HG03571 (cell line): Measurements from ENCODE around the gene IGFBP4.

Experiments used
- ATAC-seq: cut with Tn5 transposase; IDR thresholded peaks from one replicate; pipeline ENCODE4 v1.9.1; 2021; ENCODE audit not compliant: unreplicated experiment

IGFBP4 gene

DNA sequence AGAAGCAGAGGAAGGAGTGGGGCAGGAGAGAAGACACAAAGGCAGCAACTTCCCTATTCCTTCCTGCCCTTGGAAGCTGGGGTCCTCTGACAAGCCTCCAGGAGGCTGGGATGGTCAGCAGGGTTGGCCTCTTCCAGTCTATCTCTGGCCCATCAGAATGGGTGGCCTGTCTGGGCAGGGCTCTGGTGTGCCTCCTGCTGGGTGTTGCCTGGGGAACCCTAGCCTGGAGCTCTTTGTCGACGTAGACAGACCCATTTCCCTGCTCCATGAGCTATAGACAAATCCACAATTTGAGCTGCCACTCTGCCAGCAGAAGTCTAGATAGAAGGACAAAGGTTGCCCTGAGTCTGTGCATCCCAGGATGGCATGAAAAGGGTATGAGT is 11.4 kb downstream of the IGFBP4 start:
- ATAC-seq: no peak

DNA sequence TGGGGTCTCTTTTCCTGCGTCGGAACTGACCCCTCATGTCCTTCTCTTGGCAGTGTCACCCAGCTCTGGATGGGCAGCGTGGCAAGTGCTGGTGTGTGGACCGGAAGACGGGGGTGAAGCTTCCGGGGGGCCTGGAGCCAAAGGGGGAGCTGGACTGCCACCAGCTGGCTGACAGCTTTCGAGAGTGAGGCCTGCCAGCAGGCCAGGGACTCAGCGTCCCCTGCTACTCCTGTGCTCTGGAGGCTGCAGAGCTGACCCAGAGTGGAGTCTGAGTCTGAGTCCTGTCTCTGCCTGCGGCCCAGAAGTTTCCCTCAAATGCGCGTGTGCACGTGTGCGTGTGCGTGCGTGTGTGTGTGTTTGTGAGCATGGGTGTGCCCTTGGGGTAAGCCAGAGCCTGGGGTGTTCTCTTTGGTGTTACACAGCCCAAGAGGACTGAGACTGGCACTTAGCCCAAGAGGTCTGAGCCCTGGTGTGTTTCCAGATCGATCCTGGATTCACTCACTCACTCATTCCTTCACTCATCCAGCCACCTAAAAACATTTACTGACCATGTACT is 13.2 kb downstream of the IGFBP4 start:
- ATAC-seq: no peak

DNA sequence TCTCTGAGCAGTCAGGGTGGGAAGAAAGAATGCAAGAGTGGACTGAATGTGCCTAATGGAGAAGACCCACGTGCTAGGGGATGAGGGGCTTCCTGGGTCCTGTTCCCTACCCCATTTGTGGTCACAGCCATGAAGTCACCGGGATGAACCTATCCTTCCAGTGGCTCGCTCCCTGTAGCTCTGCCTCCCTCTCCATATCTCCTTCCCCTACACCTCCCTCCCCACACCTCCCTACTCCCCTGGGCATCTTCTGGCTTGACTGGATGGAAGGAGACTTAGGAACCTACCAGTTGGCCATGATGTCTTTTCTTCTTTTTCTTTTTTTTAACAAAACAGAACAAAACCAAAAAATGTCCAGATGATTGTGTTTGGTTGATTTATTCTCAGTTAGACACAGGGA is 14.1 kb downstream of the IGFBP4 start:
- no peak for ATAC-seq

DNA sequence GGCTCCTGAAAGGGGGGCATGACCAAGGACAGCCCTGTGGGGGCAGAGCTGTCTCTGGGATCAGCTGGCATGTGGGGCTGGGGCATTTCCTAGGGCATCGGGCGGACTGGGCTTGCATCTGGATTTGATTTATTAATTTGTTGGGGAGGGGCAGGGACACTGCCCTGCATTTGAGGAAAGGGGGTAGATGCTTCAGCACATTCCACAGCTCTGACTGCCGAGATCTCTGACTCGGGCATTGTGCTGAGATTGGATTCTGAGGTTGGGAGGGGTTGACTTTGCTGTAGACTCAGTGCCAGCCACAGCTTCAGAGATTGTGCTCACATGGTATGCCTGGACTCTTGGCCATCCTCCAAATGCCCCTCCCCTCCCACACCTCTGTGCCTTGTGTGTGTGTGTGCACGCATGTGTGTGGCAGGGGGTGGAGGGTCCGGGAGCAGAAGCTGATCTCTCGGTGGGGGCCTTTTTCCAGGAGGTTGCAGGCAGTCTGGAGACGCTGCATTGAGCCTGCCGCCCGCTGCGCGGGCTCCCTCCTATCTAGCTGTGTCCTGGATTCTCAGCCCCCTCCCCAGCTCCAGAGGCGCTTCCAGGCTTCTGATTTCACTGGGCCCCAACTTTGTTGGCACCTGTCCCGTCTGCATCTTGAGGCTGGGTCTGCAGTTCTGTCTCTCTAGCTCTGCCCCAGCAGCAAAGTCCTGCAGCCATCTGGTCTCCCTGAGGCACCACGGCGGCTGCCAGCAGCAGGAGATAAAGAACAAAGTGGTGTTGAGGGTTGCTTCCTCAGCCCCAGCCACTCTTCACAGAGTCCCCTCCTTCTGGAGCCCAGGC is 14.9 kb downstream of the IGFBP4 start:
- no peak for ATAC-seq

DNA sequence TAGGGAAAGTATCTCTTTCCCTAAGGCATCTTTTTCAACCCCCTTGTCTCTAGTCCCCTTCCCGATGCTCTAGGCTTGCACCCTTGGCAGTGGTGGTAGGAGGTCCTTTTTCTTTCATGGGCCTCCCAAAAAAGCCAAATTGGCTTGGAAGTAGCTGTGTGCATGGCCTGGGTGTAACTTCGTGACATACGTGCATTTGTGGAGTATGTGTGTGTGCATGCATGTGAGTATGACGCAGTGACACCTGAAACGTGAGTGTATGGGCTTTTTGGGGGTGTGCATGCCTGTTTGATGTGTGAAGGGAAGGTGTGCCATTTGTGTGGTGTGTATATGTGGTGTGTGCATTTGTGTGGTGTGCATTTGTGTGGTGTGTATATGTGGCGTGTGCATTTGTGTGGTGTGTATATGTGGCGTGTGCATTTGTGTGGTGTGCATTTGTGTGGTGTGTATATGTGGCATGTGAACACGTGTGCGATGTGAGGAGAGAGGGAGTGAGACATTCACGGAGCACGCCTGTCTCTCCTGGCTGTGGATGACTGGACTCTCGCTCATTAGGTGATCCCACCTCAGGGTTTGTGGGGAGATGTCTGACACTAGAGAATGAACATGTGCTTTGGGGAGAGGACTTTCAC is 15.7 kb downstream of the IGFBP4 start:
- ATAC-seq: no peak

DNA sequence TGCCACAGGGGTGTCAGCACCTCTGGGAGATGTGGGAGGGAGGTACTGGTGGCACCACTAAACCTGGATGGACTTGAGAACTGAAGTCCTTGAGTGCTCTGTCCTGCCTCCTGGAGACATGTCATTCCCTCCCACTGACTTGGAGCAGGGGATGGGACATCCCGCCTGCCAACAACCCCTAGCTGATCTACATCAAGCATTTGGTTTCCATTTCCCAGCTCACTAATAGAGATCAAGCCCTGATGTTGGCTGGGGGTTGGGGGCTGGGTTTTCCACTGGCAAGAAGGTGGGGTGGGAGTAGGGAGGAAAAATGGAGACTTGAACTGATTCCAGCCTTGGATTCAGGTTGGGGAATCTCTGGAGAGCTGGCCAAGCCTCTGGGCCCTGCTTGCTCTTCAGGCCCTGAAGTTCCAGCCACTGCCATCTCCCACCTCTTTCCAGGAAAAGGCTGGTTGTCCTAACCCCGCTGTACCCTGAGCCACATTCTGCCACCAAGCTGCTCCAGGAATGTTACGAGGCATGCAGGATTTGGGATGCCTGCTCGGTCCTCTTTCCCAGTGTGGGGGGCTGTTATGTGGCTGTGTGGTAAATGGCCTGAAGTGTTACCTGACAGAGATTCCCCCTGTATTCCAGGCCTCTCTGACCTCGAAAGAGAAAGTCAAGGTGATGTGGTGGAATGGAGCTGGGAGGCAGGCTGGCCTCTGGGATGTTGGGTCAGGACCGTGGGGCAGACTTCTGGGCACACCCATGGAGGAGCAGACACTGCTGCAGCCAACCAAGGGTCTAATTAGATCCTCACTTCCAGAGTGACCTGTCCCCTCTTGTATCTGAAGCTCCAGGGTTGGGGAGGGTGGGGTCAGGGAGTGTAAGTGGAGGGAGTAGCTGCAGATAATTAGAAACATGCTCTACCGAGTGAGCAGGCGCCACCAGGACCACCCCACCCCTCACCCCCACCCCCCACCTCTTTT is 16.7 kb downstream of the IGFBP4 start:
- ATAC-seq: no peak

DNA sequence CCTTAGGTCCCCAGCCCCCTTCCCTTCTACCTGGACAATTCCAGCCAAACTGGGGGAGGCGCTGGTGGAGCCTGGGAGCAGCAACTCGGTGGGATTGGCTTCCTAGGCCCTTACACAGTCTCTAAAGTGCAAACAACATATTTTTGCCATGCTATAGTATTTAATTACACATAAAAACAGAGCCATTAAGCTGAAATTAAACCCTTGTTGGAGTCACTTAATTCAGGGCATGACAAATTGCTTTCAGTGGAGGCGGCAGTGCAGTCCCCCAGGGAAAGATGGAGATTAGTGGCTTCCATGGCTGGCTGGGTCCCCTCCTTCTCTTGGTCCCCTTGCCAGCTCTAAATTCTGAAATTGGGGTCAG is 17.3 kb downstream of the IGFBP4 start:
- no peak for ATAC-seq

DNA sequence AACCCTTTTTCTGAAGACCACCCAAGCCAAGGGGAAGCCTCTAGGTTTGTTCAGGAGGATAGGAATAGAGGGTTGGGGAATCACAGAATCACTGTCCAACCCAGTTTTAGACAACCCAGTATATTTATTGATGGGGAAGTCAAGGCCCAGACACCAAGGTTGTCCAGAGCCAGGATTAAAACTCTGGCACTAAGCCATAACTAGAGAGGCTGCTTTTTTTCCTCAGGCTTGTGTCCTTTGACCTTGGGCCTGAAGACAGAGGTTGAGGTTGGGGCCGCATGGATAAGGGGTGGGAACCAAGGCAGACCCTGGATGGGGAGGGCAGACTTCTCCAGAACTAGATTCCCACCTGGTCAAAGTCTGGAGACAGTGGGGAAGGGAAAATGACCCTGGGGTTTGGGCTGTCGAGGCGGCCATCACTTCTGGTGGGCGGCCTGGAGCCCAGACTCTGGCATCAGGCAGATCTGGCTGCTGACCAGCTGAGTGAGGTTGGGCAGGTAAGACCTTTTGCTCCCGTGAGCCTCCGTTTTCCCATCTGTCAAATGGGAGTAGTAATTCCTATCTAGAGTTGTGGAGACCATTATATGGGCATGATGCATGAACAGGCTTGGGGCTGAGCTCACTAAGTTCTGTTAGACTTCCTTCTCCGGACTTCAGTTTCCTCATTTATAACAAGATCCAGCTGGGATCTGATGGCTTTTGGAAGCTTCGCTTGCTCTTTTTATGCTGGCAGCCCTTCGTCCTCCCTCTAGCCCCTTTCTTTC is 17.9 kb downstream of the IGFBP4 start:
- no peak for ATAC-seq

DNA sequence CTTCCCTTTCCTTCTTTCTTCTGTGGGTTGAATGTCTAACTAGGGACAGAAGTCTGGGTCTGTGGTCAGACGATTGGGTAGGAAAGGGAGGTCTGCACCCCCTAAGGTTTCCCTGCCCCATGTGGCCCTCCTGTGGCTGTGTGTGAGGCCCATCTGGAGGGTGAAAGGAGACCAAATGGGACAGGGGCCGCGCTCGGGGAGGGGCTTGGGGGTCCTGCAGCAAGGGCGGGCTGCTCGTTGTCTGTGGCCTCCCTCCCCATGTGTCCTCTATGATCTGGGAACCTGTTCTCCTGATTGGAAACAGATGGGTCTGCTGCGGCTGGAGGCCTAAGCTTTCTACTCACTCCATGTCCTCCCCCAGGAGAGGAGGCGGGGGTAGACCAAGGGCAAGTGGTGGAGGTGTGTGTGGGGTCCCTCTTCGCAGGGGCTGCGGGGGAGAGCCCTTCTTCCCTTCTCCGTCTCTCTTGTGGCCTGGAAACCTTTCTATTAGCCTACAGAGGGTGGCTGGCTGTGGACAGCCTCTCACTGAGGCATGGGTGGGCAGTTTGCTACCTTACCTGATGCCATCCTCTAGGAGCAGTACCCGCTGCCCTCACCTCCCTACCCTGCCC is 18.6 kb downstream of the IGFBP4 start:
- no peak for ATAC-seq

DNA sequence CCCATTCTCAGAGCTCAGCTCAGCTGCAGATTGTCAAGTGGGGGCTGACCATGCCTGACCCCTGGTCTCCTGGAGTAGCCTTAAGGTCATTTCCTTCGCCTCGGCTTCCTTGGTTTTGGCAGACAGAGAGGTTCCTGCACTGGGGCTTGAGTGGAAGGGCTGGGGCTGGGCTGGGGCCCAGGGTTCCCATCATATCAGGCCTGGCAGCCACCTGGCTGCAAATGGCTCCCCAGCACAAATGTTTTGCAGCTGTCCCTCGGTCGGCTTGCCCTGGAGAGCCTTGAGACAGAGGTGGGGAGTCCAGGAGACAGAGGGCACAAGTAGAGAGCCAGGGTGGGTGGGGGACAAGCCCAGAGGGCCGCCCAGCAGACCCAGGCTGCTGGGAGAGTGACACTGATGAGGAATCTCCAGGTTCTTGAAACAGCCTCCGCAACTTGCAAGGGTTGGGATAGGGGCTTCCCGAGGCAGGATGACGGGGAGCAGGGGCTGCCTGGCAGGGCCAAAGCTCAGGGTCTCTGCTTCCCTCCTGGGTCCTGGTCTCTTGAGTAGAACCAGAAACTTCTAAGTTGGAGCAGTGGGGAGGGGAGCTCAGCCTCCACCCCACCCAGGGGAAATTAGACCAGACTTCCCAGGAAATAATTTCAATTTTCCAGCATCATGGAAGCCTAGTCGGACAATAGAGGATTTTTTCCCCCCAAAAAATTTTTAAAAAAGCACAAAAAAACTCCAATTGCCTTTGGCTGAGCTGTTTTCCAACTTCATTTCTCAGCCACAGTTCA is 19.3 kb downstream of the IGFBP4 start:
- ATAC-seq: no peak

DNA sequence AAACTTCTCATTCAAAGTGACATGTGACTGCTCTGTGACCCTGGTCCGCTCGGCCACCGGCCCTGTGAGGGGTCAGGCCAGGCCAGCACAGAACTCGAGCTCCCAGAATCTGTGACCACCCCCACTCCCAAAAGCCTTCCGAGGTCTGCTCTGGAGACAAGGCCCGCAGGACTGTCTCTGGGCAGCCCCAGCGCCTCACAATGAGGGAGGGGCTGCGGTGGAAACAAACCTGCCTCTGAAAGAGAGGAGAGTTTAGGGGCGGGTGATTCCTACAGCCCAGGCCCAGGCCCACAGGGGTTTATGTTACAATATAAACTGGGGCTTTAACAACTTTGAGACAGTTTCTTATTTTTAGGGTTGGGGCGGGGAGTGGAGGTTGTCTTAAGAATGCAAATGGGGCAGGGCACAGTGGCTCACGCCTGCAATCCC is 19.9 kb downstream of the IGFBP4 start:
- no peak for ATAC-seq

DNA sequence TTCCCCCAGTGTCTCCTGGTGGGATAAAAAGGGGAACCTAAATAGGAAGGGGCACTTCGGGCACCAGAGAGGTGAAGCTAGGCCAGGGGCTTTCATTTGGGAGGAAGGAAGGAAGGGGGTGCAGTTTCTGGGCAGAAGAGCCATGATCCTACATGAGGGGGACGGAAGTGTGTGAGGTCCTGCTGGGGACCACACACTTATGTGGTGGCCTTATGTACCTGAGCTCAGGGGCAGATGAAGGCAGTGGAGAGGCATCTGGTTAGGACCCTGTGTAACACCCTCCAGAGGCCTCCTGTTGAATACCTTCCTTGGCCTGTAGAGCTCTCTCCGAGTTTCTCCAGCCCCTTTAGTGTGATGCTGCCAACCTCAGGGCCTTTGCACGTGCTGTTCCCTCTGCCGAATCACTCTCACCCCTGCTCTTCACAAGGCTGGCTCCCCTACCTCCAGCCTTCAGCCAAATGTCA is 21.2 kb downstream of the IGFBP4 start:
- no peak for ATAC-seq

DNA sequence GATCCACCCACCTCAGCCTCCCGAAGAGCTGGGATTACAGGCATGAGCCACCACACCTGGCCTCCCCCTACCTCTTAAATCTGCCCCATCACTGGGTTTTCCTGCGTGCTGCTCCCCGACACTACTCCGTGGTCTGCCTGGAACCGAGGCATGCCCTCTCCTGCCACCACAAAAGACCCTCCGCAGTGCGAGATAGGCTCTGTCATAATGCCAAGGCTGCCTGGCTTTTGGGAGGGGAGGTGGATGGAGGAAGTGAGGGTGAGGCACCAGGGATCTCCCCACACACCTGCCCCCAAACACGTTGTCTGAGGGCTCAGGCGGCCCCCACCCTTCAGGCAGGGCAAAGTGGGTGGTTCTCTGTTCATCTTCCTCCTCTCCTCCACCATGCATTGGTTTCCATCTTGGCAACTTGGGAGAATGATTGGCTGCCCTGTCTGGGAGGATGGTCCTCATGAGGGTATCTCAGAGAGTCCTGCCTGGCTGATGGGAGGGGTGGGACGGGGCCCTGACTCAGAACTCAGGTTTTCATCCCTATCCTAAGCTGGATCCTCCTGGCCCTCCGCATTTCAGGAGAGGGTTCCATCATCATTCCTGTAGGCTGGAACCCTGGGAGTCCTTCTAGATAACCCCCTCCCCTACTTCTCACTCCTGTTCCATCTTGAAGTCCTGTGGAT is 23.2 kb downstream of the IGFBP4 start:
- ATAC-seq: no peak

DNA sequence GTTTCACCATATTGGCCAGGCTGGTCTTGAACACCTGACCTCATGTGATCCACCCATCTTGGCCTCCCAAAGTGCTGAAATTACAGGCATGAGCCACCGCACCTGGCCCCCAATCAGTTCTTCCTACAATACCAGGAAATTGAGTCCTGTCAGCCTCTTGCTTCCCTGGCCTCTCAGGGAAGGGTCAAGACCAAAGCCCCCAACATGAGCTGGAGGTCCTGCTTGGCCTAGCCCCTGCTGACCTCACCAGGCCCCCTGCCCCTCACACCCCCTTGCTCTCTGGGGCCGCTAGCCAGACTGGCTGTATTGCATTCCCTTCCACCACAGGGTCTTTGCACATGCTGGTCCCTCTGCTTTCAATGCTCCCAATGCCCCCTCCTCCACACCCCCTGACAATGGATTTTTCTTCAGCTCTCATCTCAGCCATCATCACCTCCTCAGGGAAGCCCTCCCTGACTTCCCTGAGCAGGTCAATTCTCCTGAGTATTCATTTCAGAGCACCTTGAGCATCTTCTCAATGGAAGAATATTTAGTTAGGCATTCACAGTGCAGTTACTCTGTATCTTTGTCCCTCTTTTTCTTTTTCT is 24.1 kb downstream of the IGFBP4 start:
- no peak for ATAC-seq

DNA sequence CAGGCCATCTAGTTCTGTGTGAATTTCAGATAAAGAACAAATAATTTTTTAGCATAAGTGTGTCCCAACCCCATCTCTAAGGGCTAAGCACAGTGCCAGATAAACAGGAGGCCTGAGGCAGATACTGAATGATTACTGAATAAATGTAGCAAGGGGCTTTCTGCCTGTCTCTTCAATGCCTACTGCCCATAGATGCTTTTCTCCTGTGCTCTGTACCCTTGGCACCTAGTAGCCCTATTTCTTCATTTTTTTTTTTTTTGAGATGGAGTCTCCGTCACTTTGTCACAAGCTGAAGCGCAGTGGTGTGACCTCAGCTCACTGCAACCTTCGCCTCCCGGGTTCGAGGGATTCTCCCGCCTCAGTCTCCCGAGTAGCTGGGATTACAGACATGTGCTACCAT is 25.3 kb downstream of the IGFBP4 start:
- no peak for ATAC-seq

DNA sequence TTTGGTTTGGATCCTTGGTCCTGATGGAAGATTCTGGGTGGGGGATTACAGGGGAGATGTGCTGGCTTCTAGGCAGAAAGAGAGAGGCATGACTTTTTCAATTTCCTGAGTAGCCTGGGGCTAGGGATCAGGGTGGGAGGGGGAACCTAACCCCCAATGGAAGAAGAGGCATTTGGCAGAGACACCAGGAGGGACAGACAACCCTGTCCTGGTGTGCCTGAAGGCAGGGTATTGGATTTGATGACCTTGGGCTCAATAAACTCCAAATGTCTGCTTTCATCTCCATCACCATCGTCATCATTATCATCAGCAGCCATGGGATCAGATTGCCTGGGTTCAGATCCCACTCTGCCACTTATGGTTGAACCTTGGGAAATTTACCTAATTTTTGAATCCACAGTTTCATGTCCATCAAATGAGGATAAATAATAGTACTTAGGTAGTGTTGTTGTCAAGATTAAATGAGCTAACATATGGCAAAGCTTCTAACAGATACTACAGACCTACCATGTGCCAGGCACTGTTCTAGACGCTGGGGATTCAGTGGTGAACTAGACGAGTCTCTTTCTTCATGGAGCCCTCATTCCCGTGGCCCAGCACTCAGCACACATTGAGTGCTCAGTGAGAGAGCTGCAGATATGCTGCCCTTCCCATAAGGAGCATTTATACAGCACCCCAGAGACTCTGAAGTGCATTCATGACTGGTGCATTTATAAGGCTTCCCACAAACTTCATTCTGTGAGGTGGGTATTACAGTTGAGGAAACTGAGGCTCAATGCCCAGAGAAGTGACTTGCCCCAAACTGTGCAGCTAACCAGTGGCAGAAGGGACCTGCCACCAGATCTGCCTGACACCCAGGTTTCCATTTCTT is 26.8 kb downstream of the IGFBP4 start:
- ATAC-seq: no peak
